HG03342 (cell line): ENCODE data around the gene ABL1.

ENCODE experiments used
- ATAC-seq: cut with Tn5 transposase; IDR thresholded peaks from one replicate; pipeline ENCODE4 v1.9.1; 2021; ENCODE audit warnings: mild to moderate bottlenecking, moderate library complexity; ENCODE audit not compliant: unreplicated experiment

ABL1 gene

GRCh38 chr9:130929571-130930038 lies 94.6 kb downstream of the ABL1 start:
- ATAC-seq = no peak

DNA sequence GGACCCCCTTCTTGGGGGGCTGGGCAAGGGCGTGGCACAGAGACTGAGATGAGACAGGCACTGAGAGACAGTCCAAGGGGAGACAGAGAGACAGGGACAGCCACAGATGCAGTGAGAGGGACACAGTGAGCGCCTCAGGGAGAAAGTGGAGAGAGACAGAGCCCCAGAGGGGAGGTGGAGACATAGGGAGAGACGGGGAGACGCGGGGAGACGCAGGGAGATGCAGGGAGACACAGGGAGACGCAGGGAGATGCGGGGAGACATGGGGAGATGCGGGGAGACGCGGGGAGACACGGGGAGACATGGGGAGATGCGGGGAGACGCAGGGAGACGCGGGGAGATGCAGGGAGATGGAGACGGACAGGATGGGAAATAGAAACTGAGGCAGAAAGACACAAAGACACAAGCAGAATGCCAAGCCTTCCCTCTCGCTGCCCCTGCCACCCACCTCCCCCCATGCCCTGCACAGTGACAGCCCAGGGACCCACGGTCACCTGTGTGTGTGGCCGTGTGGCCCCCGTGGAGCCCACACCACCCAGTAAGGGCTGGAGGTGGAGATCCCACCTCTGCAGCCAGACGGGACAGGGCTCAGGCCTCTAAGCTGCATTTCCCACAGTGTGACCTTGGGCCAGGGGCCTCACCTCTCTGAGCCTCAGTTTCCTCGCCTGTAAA lies 95.2 kb downstream of the ABL1 start:
- ATAC-seq = no peak

DNA sequence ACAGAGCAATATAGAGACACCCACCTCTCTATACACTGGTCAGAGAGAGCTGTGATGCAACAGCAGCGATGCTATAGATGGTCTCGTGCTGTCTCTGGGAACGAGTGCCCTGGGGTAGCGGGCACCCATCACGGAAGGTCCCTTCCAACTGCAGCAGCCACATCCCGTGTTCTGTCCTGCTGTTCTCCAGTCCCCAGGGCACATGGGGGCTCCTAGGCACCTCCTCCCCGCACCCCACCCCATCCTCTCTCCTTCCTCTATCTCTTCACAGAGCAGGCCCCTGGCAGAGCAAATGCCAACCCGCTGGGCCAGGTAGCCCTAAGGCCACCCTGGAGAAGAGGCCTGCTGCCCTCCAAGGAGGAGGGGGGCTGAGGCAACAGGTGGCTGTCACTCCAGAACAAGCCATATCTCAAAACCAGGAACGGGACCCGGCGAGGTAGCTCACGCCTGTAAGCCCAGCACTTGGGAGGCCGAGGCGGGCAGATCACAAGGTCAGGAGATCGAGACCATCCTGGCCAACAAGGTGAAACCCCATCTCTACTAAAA lies 95.8 kb downstream of the ABL1 start:
- ATAC-seq = no peak

DNA sequence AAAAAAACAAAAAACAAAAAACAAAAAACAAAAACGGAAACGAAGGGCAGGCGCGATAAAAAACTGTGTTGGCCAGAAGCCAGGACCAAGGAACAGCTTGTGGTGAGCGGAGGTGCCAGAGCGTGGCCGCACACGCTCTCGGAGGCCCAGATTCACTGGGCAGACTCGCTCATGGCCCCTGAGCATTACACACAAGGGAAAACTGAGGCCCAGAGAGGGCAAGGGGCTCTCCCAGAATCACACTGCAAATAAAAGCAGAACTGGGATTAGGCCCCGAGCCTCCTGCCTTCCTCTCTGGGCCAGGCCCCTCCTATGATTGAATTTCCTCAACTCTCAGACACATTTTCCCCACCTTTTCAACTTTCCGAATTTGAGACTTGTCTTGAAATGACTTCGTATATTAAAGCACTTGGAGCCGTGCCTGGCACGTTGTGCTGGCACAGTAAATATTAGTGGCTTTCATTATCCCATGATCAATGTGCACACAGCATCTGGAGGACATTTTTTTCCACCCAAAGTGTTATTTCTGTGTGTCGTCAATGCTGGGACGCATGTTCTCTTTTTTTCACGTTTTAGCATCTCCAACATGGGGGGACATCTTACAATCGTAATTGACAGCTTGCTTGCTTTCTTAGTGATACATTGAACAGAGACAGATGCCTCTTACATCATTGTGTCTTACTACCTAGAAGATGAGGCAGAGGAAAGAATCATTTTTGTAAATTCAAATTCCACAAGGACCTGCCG lies 96.6 kb downstream of the ABL1 start:
- ATAC-seq = peak; percentile 44

DNA sequence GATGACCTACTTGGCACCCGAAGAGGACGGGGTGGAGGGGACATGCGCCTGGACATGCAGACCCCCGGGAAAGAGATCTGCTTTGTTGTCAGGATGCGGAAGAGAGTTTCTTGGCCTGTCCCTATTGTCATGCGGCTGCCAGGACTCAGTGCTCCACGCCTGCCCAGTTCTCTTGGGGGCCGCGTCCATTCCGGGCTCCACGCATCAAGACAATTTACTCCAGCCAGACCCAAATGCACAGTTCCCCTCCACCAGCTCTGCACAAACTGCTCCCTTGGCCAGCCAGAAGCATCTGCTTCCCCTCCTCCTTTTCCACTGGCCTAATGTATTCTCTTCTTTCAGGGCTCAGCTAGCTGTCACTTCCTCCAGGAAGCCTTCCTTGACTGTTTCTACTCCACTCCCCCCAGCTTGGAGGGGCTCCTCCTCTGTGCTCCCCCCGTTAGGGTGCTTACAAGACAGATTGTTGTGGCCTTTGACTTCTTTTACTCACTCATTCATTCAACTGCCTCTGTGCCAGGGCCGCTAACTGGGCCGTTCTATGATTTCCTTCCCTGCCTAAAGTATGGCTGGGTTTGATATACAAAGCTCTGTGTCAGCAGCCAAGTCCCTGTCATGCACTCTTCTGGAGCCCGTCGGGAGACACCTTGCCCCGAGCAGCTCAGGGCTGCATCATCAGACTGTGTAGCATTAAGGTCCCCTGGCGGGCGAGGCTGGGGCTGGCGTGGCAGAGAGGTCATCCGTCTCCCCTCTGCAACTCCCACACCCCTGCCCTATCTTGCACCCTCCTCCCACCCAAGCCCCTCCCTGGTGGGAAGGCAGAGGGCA lies 97.4 kb downstream of the ABL1 start:
- no peak for ATAC-seq

GRCh38 chr9:130933114-130934046 lies 98.3 kb downstream of the ABL1 start:
- no peak for ATAC-seq

DNA sequence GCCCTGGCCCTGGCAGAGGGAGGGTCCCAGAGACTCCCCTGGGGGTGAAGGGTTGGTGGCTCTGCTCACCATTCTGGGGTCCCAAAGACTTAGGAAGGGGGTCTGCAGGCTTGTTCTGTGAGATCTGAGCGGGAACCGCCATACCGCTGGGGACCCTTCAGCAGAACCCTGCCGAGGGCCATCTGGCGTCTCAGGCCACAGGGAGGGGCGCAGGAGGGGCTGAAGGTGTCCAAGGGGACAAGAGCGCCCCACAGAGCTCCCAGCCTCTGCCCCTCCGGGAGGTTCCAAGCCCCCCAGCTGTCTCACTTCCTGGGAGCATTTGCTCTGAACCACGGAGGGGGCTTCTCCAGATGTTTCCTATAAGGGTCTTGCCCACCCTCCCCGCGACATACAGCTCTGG lies 99.2 kb downstream of the ABL1 start:
- ATAC-seq = no peak

DNA sequence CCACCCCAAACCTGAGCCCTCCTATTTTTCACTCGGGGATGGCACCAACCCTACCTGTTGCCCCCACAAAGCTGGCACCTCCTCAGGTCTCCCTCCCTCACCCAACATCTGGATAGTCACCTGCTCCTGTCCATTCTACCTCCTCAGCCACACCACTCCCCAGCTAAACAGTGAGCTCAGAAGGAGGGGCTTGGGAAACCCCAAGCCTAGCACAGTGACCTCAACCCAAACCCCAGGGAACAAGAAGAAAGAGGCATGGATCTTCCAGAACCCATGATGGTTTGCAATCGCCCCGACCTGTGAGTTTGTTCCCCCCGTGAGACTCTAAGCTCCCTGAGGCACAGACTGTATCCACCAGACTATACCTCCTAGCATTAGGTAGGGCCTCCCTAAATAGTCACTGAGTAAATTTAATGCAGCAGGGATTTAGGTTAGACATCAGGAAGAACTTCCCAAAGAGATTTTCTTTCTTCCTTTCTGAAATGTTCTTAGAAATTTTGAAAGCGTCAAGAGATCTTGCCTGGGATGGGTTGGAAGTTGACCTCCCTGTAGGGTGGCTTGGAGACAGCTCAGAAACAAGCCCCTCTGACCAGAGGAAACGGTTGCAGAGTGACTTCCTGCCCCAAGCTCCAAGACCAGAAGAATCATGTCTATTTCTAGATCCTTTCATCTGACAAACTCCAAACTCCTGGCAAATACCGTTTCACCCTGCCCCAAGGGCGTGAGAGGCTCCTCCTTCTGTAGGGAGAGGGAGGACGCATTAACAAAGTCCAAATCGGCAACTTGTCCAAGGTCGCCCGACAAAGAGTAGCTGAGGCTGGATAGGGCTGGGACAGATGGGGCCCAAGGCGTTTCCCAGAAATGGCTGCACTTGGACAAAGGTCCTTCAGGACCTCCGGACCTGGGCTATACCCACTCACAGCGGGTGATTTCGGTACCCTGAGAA lies 99.9 kb downstream of the ABL1 start:
- ATAC-seq = no peak

DNA sequence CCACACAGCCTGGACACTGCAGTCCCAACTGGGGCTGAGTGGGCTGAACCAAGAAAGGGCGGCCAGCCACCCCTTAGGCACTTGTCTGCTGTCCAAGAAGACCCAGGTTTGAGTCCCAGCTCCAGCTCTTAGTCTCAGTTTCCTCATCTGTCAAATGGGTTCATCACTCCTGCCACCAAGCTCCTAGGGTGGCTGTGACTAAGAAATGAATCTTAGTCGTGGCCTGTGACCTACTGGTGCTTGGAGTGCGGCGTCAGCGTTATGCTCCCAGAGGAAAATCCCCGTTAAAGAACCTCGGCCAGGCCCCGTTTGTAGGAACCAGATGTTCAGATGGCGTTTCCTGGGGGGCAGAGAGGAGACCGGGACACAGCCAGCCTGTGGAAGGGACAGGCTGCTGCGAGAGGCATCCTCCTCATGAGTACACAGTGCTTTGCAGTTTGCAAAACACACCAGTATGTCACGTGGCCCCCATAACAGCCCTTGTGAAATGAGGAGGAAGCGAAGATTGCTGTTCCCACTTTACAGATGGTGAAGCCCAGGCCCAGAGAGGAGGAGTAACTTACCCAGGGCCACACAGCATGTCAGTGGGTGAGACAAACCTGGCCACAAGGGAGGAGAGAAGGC lies 100.7 kb downstream of the ABL1 start:
- no peak for ATAC-seq

DNA sequence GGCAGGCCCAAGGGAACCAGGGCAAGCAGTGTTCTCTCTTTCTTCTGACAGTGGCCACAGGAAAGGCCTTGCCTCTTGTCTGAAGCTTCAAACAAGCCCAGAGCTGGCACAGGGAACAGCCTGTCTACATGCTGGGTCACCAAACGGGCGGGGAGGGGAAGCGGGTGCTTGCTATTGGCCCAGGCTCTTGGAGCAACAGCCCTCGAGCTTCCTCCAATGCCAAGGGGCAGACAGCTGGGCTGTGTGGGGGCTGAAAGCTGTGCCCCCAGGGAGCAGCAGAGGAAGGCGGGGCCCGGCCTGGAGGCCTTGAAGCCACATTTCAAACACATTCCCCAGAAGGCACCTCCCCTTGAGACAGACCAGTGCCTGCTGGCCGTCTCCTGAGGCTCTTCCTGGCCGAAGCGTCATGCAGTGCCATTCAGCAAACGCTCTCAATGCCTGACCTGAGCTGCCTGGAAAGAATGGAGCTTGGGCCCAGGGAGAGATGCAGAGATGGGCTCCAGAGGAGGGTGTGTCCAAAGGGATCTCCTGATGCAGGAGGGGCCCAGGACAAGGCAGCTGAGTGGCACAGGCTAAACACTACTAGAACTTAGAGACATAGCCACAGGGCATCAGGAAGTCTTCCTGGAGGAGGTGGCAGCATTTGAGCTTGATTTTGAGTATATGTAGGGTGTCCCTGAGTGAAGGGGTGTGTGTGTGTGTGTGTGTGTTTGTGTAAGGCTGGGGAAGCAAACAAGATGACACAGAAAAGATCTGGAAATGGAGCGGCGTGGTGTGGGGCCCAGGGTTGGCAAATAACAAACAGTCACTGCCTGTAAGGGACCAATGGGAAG lies 101.4 kb downstream of the ABL1 start:
- ATAC-seq = no peak
